Endometrial microvascular endothelial cells (primary cell): ENCODE data around the gene PRH1. TPM values are rescaled to one million over a fixed set of nuclear protein-coding genes. Genes with fewer than 3 reads are reported as not detected.

ENCODE experiments used
- in situ Hi-C: cut with HindIII; loops from 2 replicates; pipeline ENCODE4 v1.10.0; 2017; ENCODE audit warnings: low sequenced_read_pairs, low pct_unique_long_range_greater_than_20kb; ENCODE audit errors: inconsistent ontology term
- total RNA-seq: library from RNA; depleted of rRNA; stranded (reverse); fragments of >200 nt; gene quantifications from one replicate; pipeline ENCODE4 v1.2.3, GENCODE V29; 2015; ENCODE audit errors: inconsistent ontology term

PRH1 gene
- total RNA-seq, 1 donor from 2014 or later, result 11.5 TPM

- in situ Hi-C loops, result no loop called here
These were observed 34.6 kb downstream of the PRH1 start, which contains the start of gene PRR4 for GRCh38 chr12:10849425-10849878. PRR4 (minus strand) TSS chr12:10849475; CDS start chr12:10849437, 38 bp downstream.

GRCh38 chr12:10847744-10848143, 36.3 kb downstream of the PRH1 start:
- in situ Hi-C loops, result no loop called here

- in situ Hi-C loops, result no loop called here
These were observed 41.2 kb downstream of the PRH1 start for GRCh38 chr12:10842862-10843261.

- in situ Hi-C loops, result no loop called here
These were observed 45.6 kb downstream of the PRH1 start for GRCh38 chr12:10838461-10838860.

Other genes with a start within 250 kb of the PRH1 start
- gene STYK1, start 210.2 kb downstream of the PRH1 start, total RNA-seq, result 7.0 TPM
- gene YBX3, start 160.9 kb downstream of the PRH1 start, total RNA-seq, result 284 TPM
- not detected for gene TAS2R7, start 81.6 kb downstream of the PRH1 start, total RNA-seq
- not detected for gene TAS2R8, start 77.0 kb downstream of the PRH1 start, total RNA-seq
- not detected for gene TAS2R9, start 74.1 kb downstream of the PRH1 start, total RNA-seq
- not detected for gene TAS2R10, start 57.9 kb downstream of the PRH1 start, total RNA-seq
- not detected for gene PRR4, start 34.8 kb downstream of the PRH1 start, total RNA-seq
- 0.09 TPM for gene TAS2R13, start 25.3 kb upstream of the PRH1 start, total RNA-seq
- not detected for gene PRH2, start 45.0 kb upstream of the PRH1 start, total RNA-seq
- 0.09 TPM for gene TAS2R14, start 55.0 kb upstream of the PRH1 start, total RNA-seq
- gene TAS2R50, start 102.7 kb upstream of the PRH1 start, total RNA-seq, result 0.09 TPM
- 0.65 TPM for gene TAS2R20, start 114.0 kb upstream of the PRH1 start, total RNA-seq
- gene TAS2R19, start 138.4 kb upstream of the PRH1 start, total RNA-seq, result 0.19 TPM
- not detected for gene TAS2R31, start 147.2 kb upstream of the PRH1 start, total RNA-seq
- gene TAS2R46, start 178.0 kb upstream of the PRH1 start, total RNA-seq, result 0.46 TPM
- not detected for gene TAS2R43, start 208.1 kb upstream of the PRH1 start, total RNA-seq